LoVo (cell line): ENCODE data around the gene PRCD.
"Not testable (repeated sequence)": the region's sequence is repeated elsewhere in the genome, so short reads cannot be mapped to it uniquely, and the experiment has no call there.

Experiments
- DNase-seq: peaks from one replicate; pipeline ENCODE4 v3.0.0-alpha.2; 2016; ENCODE audit warnings: low spot score

PRCD gene

GRCh38 chr17:76527430-76528111 lies 12.3 kb upstream of the PRCD start:
- DNase-seq, result no peak

- no peak for DNase-seq
These were observed 11.7 kb upstream of the PRCD start for GRCh38 chr17:76528156-76528527.

- no peak for DNase-seq
These were observed 11.2 kb upstream of the PRCD start for GRCh38 chr17:76528528-76529223.

GRCh38 chr17:76529224-76530094 lies 10.4 kb upstream of the PRCD start:
- no peak for DNase-seq

- no peak for DNase-seq
These were observed 9.6 kb upstream of the PRCD start for GRCh38 chr17:76530095-76530723.

GRCh38 chr17:76530811-76531485 lies 8.9 kb upstream of the PRCD start:
- DNase-seq, result no peak

GRCh38 chr17:76531486-76532038 lies 8.3 kb upstream of the PRCD start:
- no peak for DNase-seq

GRCh38 chr17:76532072-76532651 lies 7.7 kb upstream of the PRCD start:
- no peak for DNase-seq

- DNase-seq, result not testable (repeated sequence)
These were observed 6.0 kb upstream of the PRCD start for GRCh38 chr17:76533640-76534359.

GRCh38 chr17:76534831-76535732 lies 4.8 kb upstream of the PRCD start:
- DNase-seq, result no peak

GRCh38 chr17:76535788-76536510 lies 3.9 kb upstream of the PRCD start:
- no peak for DNase-seq

- no peak for DNase-seq
These were observed 3.1 kb upstream of the PRCD start for GRCh38 chr17:76536511-76537287.

GRCh38 chr17:76537288-76537577 lies 2.6 kb upstream of the PRCD start:
- DNase-seq, result no peak

GRCh38 chr17:76537578-76538280 lies 2.1 kb upstream of the PRCD start, which contains the start of gene CYGB:
CYGB (minus strand) TSS chr17:76537709; CDS start chr17:76537542, 167 bp downstream.
- no peak for DNase-seq

- DNase-seq, result no peak
These were observed 1.4 kb upstream of the PRCD start for GRCh38 chr17:76538281-76538931.

- no peak for DNase-seq
These were observed 788 bp upstream of the PRCD start for GRCh38 chr17:76538941-76539570.
